HG02642 (cell line): Measurements from ENCODE around the gene TIPARP.

Source experiments
- ATAC-seq: cut with Tn5 transposase; IDR thresholded peaks from one replicate; pipeline ENCODE4 v1.9.1; 2021; ENCODE audit warnings: mild to moderate bottlenecking; ENCODE audit not compliant: unreplicated experiment, poor library complexity

Gene TIPARP

GRCh38 chr3:156674046-156674910 is at the start of gene TIPARP:
Gene TIPARP, plus strand, starts transcription at chr3:156674590. Its CDS starts 3,108 bp downstream, at chr3:156677698.
- peak; percentile 80 for ATAC-seq

GRCh38 chr3:156626104-156626503 is 48.3 kb upstream of the TIPARP start:
- ATAC-seq, result no peak

- ATAC-seq, result no peak
Observed at GRCh38 chr3:156627946-156628569, 46.3 kb upstream of the TIPARP start.

DNA sequence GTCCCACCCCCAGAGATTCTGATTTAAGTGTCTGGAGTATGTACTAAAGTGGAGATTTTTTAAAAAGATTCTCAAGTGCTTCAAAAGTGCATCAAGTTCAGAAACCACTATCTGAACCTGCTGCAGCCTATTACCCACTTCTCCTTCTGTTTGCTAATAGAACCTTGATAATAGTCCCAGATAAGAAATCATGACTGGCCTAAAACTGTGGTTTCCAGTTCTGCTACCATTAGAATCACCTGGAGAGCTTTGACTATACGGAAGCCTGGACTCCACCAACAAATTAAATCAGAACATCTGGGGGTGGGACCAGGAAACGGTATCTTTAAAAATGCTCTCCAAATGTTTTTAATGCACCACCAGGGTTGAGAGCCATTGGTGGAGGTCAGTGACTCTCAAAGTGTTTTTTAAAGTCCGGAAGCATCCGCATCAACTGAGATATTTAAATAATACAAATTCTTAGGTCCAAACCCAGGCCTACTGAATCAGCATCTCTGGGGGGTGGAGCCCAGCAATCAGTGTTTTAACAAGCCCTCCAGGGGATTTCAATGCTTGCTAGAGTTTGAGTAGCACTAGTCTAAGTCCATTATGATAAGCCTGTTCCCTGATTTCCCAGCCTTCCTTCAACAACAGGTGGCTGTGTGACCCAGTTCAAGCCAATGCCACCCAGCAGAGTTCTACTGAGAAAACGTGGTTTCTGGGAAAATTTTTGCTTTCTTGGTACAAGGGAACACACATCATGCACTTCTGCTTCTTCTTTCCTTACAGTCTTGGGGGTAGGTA is 45.4 kb upstream of the TIPARP start:
- no peak for ATAC-seq

DNA sequence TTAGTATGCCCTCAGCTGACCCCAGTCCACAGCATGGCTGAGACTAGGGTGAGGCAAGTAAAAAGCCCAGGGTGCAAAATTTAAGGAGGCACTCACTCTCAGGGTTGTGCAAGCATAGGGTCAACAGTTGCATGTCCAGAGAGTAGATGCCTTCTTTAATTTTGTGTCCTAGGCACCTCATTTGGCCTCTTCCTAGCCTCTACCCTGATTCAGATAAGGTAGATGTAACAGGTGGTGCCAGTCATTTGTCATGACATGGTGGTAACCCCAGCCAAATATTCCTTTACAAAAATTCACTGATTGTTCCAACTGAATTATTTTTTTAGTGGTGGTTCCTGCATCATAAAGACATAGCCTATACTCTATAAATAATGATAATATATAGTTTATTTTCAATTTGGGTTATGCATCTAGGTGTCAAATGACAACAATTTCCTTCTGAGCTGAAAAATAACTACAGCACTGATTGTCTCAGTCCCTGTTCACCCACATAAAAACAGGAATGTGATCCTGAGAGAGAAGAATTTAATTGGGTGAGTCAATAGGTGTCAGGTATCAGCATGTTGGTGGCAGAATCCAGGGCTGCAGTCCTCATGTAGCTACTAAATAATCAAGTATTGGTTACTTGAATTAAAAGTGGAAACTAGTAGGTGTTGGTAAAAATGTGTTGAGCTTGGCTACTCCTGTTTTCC is 44.2 kb upstream of the TIPARP start:
- no peak for ATAC-seq

- ATAC-seq, result no peak
Observed at GRCh38 chr3:156630773-156631093, 43.7 kb upstream of the TIPARP start.

DNA sequence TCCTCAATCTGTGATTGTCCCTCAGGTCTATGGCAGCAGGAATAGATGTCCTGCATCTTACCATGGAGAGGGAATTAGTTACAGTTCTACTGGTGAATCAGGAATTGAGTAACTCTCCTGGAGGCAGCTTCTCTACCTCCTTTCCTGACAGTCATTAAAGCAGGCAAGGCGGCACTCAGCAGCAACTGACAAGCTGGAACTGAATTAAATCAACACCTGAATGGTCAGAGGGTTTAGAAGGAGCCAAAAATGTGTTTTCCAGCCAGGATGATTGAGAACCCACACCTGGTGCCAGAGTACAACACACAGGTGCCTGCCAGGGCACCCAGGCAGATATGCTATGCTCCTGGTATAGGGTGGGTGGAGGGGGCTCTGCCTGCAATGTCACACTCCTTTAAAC is 43.1 kb upstream of the TIPARP start:
- ATAC-seq, result no peak

GRCh38 chr3:156632601-156633000 is 41.8 kb upstream of the TIPARP start:
- no peak for ATAC-seq

GRCh38 chr3:156633335-156633734 is 41.1 kb upstream of the TIPARP start:
- no peak for ATAC-seq

GRCh38 chr3:156635034-156635433 is 39.4 kb upstream of the TIPARP start:
- no peak for ATAC-seq

DNA sequence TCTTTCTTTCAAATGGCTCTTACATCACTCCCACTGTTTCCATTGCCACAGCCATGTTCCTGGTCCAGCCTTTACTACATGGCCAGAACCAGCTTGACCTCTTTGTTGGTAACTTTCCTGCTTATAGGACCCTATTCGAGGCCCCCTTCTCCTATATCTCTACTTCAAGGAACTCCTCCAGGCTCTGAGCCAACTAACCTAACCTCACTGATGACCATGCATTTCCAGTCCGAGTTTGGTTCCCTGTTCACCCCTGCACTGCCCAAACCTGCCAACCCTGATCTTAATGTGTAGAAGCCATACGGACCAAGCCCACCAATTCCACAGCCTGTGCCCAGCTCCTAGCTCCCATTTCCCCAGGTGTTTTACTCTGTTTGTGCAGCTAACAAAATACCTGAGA is 38.4 kb upstream of the TIPARP start:
- ATAC-seq, result no peak

GRCh38 chr3:156637480-156638022 is 36.8 kb upstream of the TIPARP start:
- no peak for ATAC-seq

GRCh38 chr3:156638271-156638670 is 36.1 kb upstream of the TIPARP start:
- ATAC-seq, result no peak

- no peak for ATAC-seq
Observed at GRCh38 chr3:156639414-156640023, 34.9 kb upstream of the TIPARP start.

- no peak for ATAC-seq
Observed at GRCh38 chr3:156641618-156641975, 32.8 kb upstream of the TIPARP start.

- ATAC-seq, result peak; percentile 29
Observed at GRCh38 chr3:156642750-156643728, 31.4 kb upstream of the TIPARP start.

- peak; percentile 88 for ATAC-seq
Observed at GRCh38 chr3:156643729-156644389, 30.5 kb upstream of the TIPARP start.

- no peak for ATAC-seq
Observed at GRCh38 chr3:156644958-156645357, 29.4 kb upstream of the TIPARP start.
